ENCODE results near the gene RAPGEF6.

RAPGEF6 gene

DNA sequence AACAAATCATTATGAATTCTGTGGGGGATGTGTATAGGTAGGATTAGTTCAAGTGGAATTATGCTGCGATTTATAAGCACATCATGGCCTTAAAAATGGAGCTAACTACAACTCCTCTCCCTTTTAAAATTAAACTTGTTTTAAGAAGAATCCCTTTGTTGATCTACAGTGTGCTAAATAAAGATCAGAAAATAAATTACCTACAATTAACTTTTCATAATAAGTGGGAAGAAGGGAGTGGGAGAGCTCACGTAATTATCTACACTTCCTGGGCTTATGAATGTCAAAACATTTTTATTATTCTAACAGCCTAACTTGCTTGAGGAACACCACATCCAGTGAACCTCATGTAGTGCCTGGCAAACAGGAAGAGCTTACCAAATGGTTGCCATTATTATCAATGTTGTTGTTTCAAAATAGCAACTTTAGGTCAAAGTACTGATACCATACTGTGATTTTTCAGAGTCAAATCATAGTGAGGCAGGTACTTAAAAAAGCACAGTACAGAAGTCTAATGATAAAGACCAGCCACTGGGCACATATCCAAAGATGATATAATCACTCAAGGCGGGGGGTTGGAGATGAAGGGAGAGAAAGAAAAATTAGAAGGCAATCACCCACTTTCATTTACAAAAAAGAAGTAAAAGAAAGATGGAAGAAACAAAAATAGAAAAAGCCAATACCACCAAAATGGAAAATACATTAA, 174.0 kb downstream of the RAPGEF6 start:
- TF ChIP-seq GATA1 (IDR thresholded peaks at IDR 0.05; ENCODE audit: low read depth, low read length) (no peak), POLR2A (IDR thresholded peaks at IDR 0.05; ENCODE audit: low read length) (no peak)
- peak; percentile 5 to 28 for DNase-seq

DNA sequence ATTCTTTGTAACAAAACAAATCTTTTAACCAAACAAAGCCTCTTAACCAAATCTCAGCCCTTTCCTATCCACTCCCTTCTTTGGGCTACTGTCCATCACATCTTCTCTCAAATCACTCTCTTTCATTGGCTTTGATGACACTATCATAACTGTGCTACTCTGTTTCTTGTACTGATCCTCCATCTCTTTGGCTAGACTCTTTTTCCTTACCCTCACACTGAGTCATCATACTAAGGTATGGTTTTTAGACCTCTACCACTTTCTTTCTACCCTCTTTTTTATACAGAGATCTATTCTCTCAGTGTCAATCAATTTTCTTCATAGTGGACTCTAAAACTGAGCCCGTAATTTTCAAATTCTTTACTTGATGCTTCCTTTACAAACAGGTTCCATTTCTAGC, 174.9 kb downstream of the RAPGEF6 start:
- DNase-seq = no peak
- no peak for TF ChIP-seq POLR2A (IDR thresholded peaks at IDR 0.05; ENCODE audit: low read length)
- TF ChIP-seq GATA1 (IDR thresholded peaks at IDR 0.05; ENCODE audit: low read depth, low read length) = no peak

DNA sequence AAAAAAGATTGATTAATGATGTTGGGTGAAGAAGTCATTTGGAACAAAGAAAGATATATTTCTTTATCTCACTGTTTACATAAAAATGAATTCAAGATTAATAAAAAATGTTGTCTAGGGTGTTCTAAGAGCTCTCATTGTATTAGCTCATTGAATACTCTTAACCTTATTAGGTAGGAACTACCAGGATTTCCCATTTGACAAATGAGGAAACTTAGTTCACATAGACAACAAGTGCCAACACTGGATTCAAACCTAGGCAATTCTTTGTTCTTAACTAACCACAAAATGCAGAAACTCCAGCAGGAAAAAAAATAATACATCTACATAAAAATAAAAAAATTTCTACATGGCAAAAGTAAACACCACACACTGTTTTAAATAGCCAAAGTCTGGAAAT, 175.8 kb downstream of the RAPGEF6 start:
- TF ChIP-seq POLR2A (IDR thresholded peaks at IDR 0.05; ENCODE audit: low read length) (no peak), GATA1 (IDR thresholded peaks at IDR 0.05; ENCODE audit: low read depth, low read length) (no peak)
- DNase-seq = no peak

DNA sequence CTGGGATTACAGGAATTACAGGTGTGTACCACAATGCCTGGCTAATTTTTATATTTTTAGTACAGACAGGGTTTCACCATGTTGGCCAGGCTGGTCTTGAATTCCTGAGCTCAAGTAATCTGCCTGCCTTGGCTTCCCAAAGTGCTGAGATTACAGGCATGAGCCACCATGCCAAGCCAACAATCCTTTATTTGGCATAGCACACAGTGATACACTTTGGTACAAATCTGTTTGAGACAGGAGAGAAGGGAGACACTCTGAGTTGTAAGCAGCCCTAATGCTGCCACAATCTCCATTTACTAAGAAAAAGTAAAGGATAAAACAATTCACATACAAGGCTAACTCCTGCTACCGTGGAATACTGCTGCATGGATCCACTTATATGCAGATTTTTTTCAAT, 177.8 kb downstream of the RAPGEF6 start:
- TF ChIP-seq GATA1 (IDR thresholded peaks at IDR 0.05; ENCODE audit: low read depth, low read length) = no peak
- TF ChIP-seq POLR2A (IDR thresholded peaks at IDR 0.05; ENCODE audit: low read length) = no peak
- no peak for DNase-seq

DNA sequence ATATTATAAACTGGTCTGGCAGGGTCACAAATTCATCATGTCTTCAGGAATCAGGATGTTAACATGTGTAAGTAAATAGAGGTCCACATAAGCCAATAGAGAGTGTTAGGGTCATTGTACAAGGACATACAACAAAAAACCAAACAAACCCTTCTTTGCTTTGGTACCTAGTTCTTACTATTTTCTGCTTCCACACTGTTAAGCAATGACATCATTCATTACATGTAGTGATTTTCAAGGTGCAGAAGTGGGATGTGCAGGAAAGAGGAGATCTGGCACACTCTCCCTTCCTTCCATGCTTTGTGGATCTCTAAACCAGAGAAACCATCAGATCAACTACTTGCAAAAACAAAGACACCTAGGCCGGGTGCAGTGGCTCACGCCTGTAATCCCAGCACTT, 184.1 kb downstream of the RAPGEF6 start:
- TF ChIP-seq GATA1 (IDR thresholded peaks at IDR 0.05; ENCODE audit: low read depth, low read length) = no peak
- no peak for TF ChIP-seq POLR2A (IDR thresholded peaks at IDR 0.05; ENCODE audit: low read length)
- no peak for DNase-seq

DNA sequence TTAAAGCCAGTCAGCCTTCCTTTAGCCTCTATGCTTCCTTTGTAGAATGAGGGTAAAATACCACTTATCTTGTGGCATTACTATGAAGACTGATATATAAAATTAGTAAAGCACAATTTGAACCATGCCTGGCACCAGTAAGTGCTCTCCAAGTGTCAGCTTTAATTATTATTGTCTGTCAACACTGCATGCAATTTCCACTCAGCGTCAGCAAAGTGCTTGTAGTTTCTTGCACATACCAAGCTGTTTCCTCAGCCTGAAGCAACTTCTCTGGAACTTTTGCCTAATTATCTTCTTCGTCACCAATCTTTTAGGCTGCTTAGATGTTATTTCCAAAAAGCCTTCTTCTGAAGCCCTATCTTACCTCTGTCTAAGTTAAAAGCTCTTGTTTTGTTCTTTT, 193.8 kb downstream of the RAPGEF6 start:
- TF ChIP-seq GATA1 (IDR thresholded peaks at IDR 0.05; ENCODE audit: low read depth, low read length) (no peak), POLR2A (IDR thresholded peaks at IDR 0.05; ENCODE audit: low read length) (no peak)
- no peak for DNase-seq

DNA sequence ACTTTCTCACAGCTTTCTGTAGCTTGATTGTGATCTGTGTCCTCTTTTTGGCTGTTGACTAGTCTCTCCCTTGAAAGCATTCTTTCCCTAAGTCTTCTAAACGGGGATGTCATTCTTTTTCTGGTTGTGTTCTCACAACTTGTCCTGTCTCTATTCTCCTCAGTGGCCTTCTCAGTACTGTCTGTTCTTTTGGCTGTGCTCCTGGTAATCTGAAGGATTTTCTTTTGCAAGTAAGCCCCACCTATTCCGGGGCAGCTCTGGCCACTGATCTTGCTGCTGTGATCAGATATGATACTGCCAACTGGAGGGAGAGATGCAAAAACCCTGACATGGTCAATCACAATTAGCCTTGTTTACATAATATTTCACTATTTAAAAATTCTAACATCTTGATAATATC, 198.9 kb downstream of the RAPGEF6 start:
- peak; percentile 53 to 77 for DNase-seq
- TF ChIP-seq GATA1 (IDR thresholded peaks at IDR 0.05; ENCODE audit: low read depth, low read length) (no peak), POLR2A (IDR thresholded peaks at IDR 0.05; ENCODE audit: low read length) (no peak)

DNA sequence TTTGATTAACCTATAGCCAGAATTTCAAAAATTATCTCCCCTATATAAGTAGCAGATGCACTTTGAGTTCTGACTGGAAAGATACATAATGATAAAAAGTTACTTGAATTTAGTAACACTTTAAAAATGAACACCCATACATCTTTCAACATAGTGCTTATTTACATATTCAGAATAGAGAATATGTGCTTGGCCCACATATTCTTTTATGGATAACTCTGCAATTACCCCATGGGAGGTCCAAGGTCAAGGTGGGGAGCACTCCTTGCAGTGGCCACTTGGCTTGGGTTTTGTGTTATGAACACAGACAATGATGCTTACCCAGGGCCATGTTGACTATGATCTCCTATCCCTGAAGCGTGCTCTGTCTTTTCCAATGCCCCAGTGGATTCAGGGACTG, 201.9 kb downstream of the RAPGEF6 start:
- DNase-seq = no peak
- no peak for TF ChIP-seq GATA1 (IDR thresholded peaks at IDR 0.05; ENCODE audit: low read depth, low read length)
- TF ChIP-seq POLR2A (IDR thresholded peaks at IDR 0.05; ENCODE audit: low read length) = no peak

DNA sequence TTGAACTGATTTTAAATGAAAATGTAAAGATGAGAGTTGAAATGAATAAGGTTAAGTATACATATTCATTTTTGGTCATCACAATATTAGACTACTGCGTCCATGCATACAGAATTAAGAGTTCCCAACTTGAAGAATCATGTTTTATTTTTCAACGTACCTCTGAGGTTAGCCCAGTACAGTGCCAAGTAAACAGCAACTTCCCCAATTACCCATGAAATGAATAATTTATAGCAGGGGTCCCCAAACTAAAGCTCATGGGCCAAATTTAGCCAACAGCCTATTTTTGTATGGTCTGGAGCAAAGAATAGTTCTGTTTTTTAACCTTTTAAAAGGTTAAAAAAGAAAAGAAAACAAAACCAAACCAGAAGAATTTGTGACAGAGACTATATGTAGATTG, 203.2 kb downstream of the RAPGEF6 start:
- no peak for DNase-seq
- TF ChIP-seq POLR2A (IDR thresholded peaks at IDR 0.05; ENCODE audit: low read length) (no peak), GATA1 (IDR thresholded peaks at IDR 0.05; ENCODE audit: low read depth, low read length) (no peak)

DNA sequence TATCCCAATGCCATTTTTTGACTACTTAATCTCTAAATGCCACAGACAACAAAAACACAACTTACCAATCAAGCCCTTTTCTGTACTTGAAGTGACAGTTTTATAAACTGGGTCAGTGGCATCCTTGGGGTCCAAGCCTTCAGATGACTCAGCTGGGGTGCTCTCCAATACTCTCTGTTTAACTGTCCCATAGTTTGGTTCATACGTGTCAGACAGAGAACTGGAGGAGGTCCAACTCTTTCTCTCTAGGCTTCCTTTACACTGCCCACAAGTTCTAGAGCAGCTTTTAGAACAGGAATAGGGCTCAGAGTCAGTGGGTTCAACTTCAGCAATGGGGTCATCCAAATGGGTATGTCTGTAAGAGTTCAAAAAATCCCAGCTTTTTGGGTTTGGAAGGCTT, 204.2 kb downstream of the RAPGEF6 start:
- TF ChIP-seq POLR2A (IDR thresholded peaks at IDR 0.05; ENCODE audit: low read length) (no peak), GATA1 (IDR thresholded peaks at IDR 0.05; ENCODE audit: low read depth, low read length) (no peak)
- no peak for DNase-seq

DNA sequence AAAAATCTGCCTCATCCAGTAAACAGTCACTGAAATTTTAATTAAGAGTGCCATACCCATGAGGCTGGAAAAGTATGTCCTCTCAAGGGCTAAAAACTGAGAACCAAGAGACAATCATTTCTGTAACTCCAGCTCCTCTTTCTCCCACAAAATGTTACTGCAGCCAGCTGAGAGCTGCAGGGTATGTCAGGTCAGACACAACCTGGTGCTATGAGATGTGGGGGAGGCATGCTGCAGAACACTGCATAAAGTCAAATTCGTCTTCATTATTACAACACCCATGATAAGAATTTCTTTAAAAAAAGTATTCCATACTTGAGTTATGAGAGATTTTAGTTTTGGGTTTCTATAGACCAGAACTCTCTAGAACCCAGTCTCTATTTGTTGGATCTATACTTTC, 209.0 kb downstream of the RAPGEF6 start:
- TF ChIP-seq POLR2A (IDR thresholded peaks at IDR 0.05; ENCODE audit: low read length) (no peak), GATA1 (IDR thresholded peaks at IDR 0.05; ENCODE audit: low read depth, low read length) (no peak)

DNA sequence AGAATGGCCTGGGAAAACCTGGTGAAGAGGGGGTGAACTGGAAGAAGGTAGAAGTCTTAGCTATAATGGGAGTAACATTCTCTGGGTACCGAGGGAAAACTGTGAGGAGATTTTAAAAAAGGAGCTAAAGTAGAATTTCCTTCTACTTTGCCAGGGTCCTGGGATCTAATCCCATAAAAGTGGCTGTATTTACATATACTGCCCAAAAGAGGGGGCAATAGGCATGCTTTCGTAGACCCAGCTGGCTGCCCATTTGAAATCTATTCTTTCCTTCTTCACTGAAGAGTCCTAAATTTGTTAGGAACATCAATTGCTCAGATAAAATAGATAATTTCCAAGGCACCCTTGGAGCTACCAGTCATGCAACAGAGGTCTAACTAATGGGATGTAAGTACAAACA, 212.0 kb downstream of the RAPGEF6 start:
- TF ChIP-seq POLR2A (IDR thresholded peaks at IDR 0.05; ENCODE audit: low read length) (no peak), GATA1 (IDR thresholded peaks at IDR 0.05; ENCODE audit: low read depth, low read length) (no peak)
- peak; percentile 44 to 62 for DNase-seq

More for the DNA sequence above, 209.0 kb downstream of the RAPGEF6 start:
- DNase-seq = no peak

DNA sequence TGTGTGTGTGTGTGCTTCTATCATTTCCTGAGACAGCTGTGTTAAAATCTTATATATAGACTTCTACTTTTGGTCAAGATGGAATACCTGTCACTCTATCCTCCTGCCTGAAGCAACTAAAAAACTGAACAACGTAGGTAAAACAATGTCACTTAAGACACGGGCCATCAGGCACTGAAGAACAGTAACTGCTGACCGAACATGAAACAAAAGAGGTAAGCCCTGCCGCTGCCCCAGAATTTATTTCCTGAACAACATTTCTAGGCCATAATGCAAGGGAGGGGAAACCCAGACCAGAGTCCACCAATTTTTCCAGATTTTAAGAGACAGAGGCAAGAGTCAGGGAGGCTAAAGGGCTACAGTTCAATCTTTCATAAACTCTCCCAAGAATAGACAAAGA, 215.2 kb downstream of the RAPGEF6 start:
- DNase-seq = no peak
- no peak for TF ChIP-seq POLR2A (IDR thresholded peaks at IDR 0.05; ENCODE audit: low read length)
- TF ChIP-seq GATA1 (IDR thresholded peaks at IDR 0.05; ENCODE audit: low read depth, low read length) = no peak

DNA sequence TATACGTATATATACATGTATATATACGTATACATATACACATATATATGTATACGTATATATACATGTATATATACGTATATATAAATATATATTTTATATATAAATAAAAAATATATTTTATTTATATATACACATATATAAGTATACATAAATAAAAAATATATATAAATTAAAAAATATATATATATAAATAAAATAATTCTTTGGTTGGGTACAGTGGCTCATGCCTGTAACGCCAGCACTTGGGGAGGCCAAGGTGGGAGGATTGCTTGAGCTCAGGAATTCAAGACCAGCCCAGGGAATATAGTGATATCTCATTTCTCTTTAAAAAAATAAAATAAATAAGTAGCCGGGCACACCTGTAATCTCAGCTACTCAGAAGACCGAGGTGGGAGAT, 216.2 kb downstream of the RAPGEF6 start:
- DNase-seq = no peak
- TF ChIP-seq GATA1 (IDR thresholded peaks at IDR 0.05; ENCODE audit: low read depth, low read length) (no peak), POLR2A (IDR thresholded peaks at IDR 0.05; ENCODE audit: low read length) (no peak)

DNA sequence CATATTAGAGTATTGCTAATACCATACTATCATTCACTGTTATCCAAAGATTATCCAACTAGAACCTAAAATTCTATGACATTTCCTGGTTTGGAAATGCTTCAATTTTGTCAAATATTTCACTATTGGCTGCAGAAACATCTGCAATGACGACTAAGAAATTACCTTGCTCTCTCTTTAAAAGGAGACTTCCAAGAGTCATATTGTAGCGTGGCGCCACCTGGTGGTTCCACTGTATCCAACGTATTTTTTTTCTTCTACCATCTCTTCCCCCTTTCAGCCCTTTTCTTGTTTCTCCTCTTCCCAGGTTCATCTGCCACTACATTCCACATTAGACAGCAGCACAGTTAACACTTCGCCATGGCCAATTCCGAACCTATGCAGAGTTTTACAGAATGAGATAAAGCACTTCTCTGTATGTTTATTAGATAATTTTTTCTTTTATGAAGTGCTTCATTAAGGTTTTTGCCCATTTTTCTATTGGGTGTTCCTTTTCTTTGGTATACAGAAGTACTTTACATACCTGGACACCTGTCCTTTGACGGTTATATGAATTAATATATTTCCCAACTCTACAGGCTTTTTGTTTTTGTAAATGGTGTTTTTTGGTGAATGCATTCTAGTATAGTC, 217.7 kb downstream of the RAPGEF6 start:
- TF ChIP-seq GATA1 (IDR thresholded peaks at IDR 0.05; ENCODE audit: low read depth, low read length) = no peak
- TF ChIP-seq POLR2A (IDR thresholded peaks at IDR 0.05; ENCODE audit: low read length) = no peak
- peak; percentile 80 to 90 for DNase-seq

Measured in erythroblast (primary cell).